Kidney (tissue), 14 donors: ENCODE measurements around the gene TSSK6. TPM values are rescaled to one million over a fixed set of nuclear protein-coding genes. Genes with fewer than 3 reads are reported as not detected.
"Not testable (repeated sequence)": the region's sequence is repeated elsewhere in the genome, so short reads cannot be mapped to it uniquely, and the experiment has no call there.

Experiments used
- DNase-seq, 5 donors: peaks; one replicate each; pipeline ENCODE4 v3.0.0-alpha.2; 2013 to 2020
- FAIRE-seq: peaks from 2 replicates; lab custom pipeline; 2012; peaks lifted over from hg19 to GRCh38; lab: Jason Lieb, UNC
- H3K27ac ChIP-seq, 2 donors: one replicate each; pipeline ENCODE4 v1.7.0; 2013; ENCODE audit warnings: low read depth in 2 of 2, low read length in 2 of 2, inconsistent platforms in 1 of 2
- H3K27me3 ChIP-seq: one replicate; pipeline ENCODE4 v1.7.1; 2013; ENCODE audit warnings: low read length, inconsistent platforms; ENCODE audit not compliant: control insufficient read depth, insufficient read depth
- H3K36me3 ChIP-seq, 3 donors: one replicate each; pipeline versions ENCODE4 v1.7.0 to v1.7.1; 2013; ENCODE audit warnings: low read length in 3 of 3, control low read depth in 1 of 3, inconsistent platforms in 1 of 3; ENCODE audit not compliant: insufficient read depth in 3 of 3, control insufficient read depth in 2 of 3
- H3K4me1 ChIP-seq, 3 donors: one replicate each; pipeline versions ENCODE4 v1.7.0 to v1.7.1; 2013; ENCODE audit warnings: low read length in 3 of 3, inconsistent platforms in 1 of 3, low read depth in 1 of 3; ENCODE audit not compliant: control insufficient read depth in 2 of 3, insufficient read depth in 2 of 3
- H3K4me3 ChIP-seq, 3 donors: one replicate each; pipeline versions ENCODE4 v1.7.0 to v1.8.1; 2013; ENCODE audit warnings: low read length in 3 of 3, control low read depth in 1 of 3, inconsistent platforms in 1 of 3
- H3K9ac ChIP-seq, 3 donors: one replicate each; pipeline versions ENCODE4 v1.7.0 to v1.7.1; 2013; ENCODE audit warnings: low read length in 3 of 3, control low read depth in 1 of 3, inconsistent platforms in 1 of 3
- H3K9me3 ChIP-seq, 3 donors: one replicate each; pipeline versions ENCODE4 v1.7.0 to v1.7.1; 2013; ENCODE audit warnings: low read length in 3 of 3, control low read depth in 1 of 3, inconsistent platforms in 1 of 3; ENCODE audit not compliant: control insufficient read depth in 2 of 3, insufficient read depth in 1 of 3
- intact Hi-C: fragments of 100-400 bp; cut with DNase I; formaldehyde crosslinking; loops from one replicate; pipeline ENCODE4 v1.11.1; 2022
- polyA plus RNA-seq: library from polyadenylated mRNA; stranded (reverse); fragments of 350-450 nt; fragmentation: Illumina TruSeq; extraction: RNeasy Lipid Tissue Mini Kit (QIAGEN cat#74804); gene quantifications from one replicate; pipeline ENCODE4 v1.2.3, GENCODE V29; 2014; ENCODE audit warnings: low read depth, low replicate concordance; ENCODE audit not compliant: insufficient read depth
- total RNA-seq: library from RNA; stranded (reverse); fragmentation: NEBNext Ultra II Directional; extraction: Animal tissue kit (Norgen Biotek cat#: 25700); gene quantifications from one replicate; pipeline ENCODE4 v1.2.1, GENCODE V29; 2021
- TF ChIP-seq, protein P1 (sequence below): IDR thresholded peaks from 3 replicates; pipeline ENCODE4 v1.5.1; 2012; ENCODE audit warnings: mild to moderate bottlenecking, moderate library complexity, borderline replicate concordance; ENCODE audit not compliant: insufficient read depth; ENCODE audit errors: extremely low read depth
- donor health status: control.
- donor health status: control.
- donor health status: control.
- donor health status: control.
- donor health status: control.
- donor health status: DM: yes; HTN: yes; CAD: no.
- donor health status: Normal renal cell carcinoma (clear cell type).

Gene TSSK6
- total and polyA plus RNA-seq, 2 donors from 2014 or later, result 1.4 to 3.7 TPM

GRCh38 chr19:19477705-19478383, 37.5 kb downstream of the TSSK6 start:
- Histone ChIP-seq H3K27ac (no peak overlapping the region), H3K27me3 (no peaks in the 10 kb centered on the region), H3K9me3 (no peaks in the 10 kb centered on the region), H3K9ac (no peak overlapping the region), H3K36me3 (peaks cover under 1 to 14% (median 7%) of the 10 kb centered on the region in 3 donors), H3K4me3 (no peak overlapping the region), H3K4me1 (peaks cover 0 to 5% (median 5%) of the 10 kb centered on the region in 3 donors)
- TF ChIP-seq, protein P1, sequence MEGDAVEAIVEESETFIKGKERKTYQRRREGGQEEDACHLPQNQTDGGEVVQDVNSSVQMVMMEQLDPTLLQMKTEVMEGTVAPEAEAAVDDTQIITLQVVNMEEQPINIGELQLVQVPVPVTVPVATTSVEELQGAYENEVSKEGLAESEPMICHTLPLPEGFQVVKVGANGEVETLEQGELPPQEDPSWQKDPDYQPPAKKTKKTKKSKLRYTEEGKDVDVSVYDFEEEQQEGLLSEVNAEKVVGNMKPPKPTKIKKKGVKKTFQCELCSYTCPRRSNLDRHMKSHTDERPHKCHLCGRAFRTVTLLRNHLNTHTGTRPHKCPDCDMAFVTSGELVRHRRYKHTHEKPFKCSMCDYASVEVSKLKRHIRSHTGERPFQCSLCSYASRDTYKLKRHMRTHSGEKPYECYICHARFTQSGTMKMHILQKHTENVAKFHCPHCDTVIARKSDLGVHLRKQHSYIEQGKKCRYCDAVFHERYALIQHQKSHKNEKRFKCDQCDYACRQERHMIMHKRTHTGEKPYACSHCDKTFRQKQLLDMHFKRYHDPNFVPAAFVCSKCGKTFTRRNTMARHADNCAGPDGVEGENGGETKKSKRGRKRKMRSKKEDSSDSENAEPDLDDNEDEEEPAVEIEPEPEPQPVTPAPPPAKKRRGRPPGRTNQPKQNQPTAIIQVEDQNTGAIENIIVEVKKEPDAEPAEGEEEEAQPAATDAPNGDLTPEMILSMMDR, result no peak
- DNase-seq (peak in 1 of 5 donors; percentile 34), FAIRE-seq (no peak)
- intact Hi-C loops, result no loop called here

- no peak overlapping the region for H3K27ac ChIP-seq
- TF ChIP-seq, protein P1, result peak; percentile 26
- peaks cover 0 to 8% (median 5%) of the 10 kb centered on the region in 3 donors for H3K4me1 ChIP-seq
- DNase-seq (peak in 2 of 5 donors; percentile 32 to 57), FAIRE-seq (no peak)
- no peaks in the 10 kb centered on the region for H3K27me3 ChIP-seq
- no peak overlapping the region for H3K4me3 ChIP-seq
- peaks cover 2 to 19% (median 11%) of the 10 kb centered on the region in 3 donors for H3K36me3 ChIP-seq
- H3K9ac ChIP-seq, result peak overlapping the region in 1 of 3 donors; percentile 14
- intact Hi-C loops, result no loop called here
- H3K9me3 ChIP-seq, result no peaks in the 10 kb centered on the region
Measured at GRCh38 chr19:19475849-19476828, 39.2 kb downstream of the TSSK6 start.

GRCh38 chr19:19475015-19475765, 40.2 kb downstream of the TSSK6 start:
- no peaks in the 10 kb centered on the region for H3K9me3 ChIP-seq
- H3K27me3 ChIP-seq, result no peaks in the 10 kb centered on the region
- FAIRE-seq (no peak), DNase-seq (peak in 2 of 5 donors; percentile 26 to 59)
- TF ChIP-seq, protein P1, result no peak
- H3K36me3 ChIP-seq, result peaks cover 2 to 11% (median 9%) of the 10 kb centered on the region in 3 donors
- intact Hi-C loops, result no loop called here
- no peak overlapping the region for H3K4me3 ChIP-seq
- H3K27ac ChIP-seq, result no peak overlapping the region
- H3K9ac ChIP-seq, result no peak overlapping the region
- H3K4me1 ChIP-seq, result peaks cover 0 to 8% (median 5%) of the 10 kb centered on the region in 3 donors

GRCh38 chr19:19472106-19472505, 43.2 kb downstream of the TSSK6 start:
- Histone ChIP-seq H3K36me3 (peaks cover 2 to 21% (median 7%) of the 10 kb centered on the region in 3 donors), H3K9me3 (peaks cover 0 to 11% (median 7%) of the 10 kb centered on the region in 3 donors)
- H3K27ac ChIP-seq, H3K4me3 ChIP-seq, DNase-seq, FAIRE-seq, H3K9ac ChIP-seq, H3K4me1 ChIP-seq, intact Hi-C loops, H3K27me3 ChIP-seq: not testable (repeated sequence)
